GM12878 (cell line): ENCODE results near the gene GRHL1. TPM values are rescaled to one million over a fixed set of nuclear protein-coding genes. Genes with fewer than 3 reads are reported as not detected.

Source experiments
- ATAC-seq: fragments of 200-7000 bp; cut with Tn5 transposase; 3 replicates; pipeline ENCODE4 v1.9.1; 2020; ENCODE audit warnings: mild to moderate bottlenecking, moderate library complexity
- BruUV-seq: library from RNA; stranded (reverse); fragments of 400-500 nt; replicated peaks from 2 replicates; lab custom pipeline; 2021; lab: Mats Ljungman, UMichigan
- CTCF ChIA-PET: fragments of 300-600 bp; sonication (Branson Sonifier 250); formaldehyde crosslinking; extraction: SDS; loops from one replicate; lab custom pipeline; 2021; ENCODE audit warnings: inconsistent platforms; lab: Yijun Ruan, JAX
- POLR2A ChIA-PET: fragments of 350-600 bp; formaldehyde crosslinking; extraction: SDS; loops from one replicate; lab custom pipeline; 2021; ENCODE audit warnings: inconsistent platforms; lab: Charles Lee
- RAD21 ChIA-PET: fragments of 300-600 bp; sonication (Branson Sonifier 250); formaldehyde crosslinking; loops from one replicate; lab custom pipeline; 2023; ENCODE audit warnings: antibody characterized with exemption; ENCODE audit not compliant: unreplicated experiment; lab: Charles Lee
- SMC1A ChIA-PET: fragments of 300-600 bp; sonication (Branson Sonifier 250); formaldehyde crosslinking; loops from one replicate; lab custom pipeline; 2023; ENCODE audit not compliant: unreplicated experiment, uncharacterized antibody; lab: Charles Lee
- DNase-seq: peaks from one replicate; pipeline ENCODE4 v3.0.0-alpha.2; 2011; ENCODE audit warnings: low read depth, low spot score
- FAIRE-seq: peaks from 3 replicates; lab custom pipeline; 2011; peaks lifted over from hg19 to GRCh38; lab: Jason Lieb, UNC
- H2AFZ ChIP-seq: 2 replicates; pipeline ENCODE4 v1.6.0; 2011; ENCODE audit warnings: low read depth, low read length, control low read depth; ENCODE audit not compliant: control insufficient read depth
- H3K27ac ChIP-seq: 2 replicates; pipeline ENCODE4 v1.5.1; 2011; ENCODE audit warnings: control low read depth; ENCODE audit not compliant: control insufficient read depth, insufficient read depth
- H3K27me3 ChIP-seq, 2 experiments: replicated peaks in 1 of 2; 2 replicates each; pipeline versions ENCODE4 v1.6.0 to v1.6.1; 2011; ENCODE audit warnings: low read length in 1 of 2; ENCODE audit not compliant: control insufficient read depth in 2 of 2, insufficient read depth in 2 of 2
- H3K36me3 ChIP-seq, 2 experiments: 2 replicates each; pipeline ENCODE4 v1.5.1; 2011; ENCODE audit warnings: low read length in 1 of 2; ENCODE audit not compliant: control insufficient read depth in 2 of 2, insufficient read depth in 2 of 2
- H3K4me1 ChIP-seq: 2 replicates; pipeline ENCODE4 v1.6.1; 2011; ENCODE audit warnings: mild to moderate bottlenecking, low read length, moderate library complexity, mixed read lengths; ENCODE audit not compliant: control insufficient read depth, insufficient read depth
- H3K4me2 ChIP-seq: 2 replicates; pipeline ENCODE4 v1.6.0; 2011; ENCODE audit warnings: control low read depth; ENCODE audit not compliant: control insufficient read depth, insufficient read depth
- H3K4me3 ChIP-seq: fragments of 200-600 bp; sonication (generic); 2 replicates; pipeline ENCODE4 v1.5.1; 2016
- H3K79me2 ChIP-seq: 2 replicates; pipeline ENCODE4 v1.6.0; 2011; ENCODE audit warnings: low read length; ENCODE audit not compliant: control insufficient read depth, insufficient read depth
- H3K9ac ChIP-seq: 2 replicates; pipeline ENCODE4 v1.8.0; 2011; ENCODE audit warnings: low read length, control low read depth, mixed read lengths; ENCODE audit not compliant: control insufficient read depth, insufficient read depth
- H3K9me3 ChIP-seq: replicated peaks from 3 replicates; pipeline ENCODE4 v1.5.1; 2011; ENCODE audit warnings: mild to moderate bottlenecking, low read length; ENCODE audit not compliant: control insufficient read depth, insufficient read depth
- H4K20me1 ChIP-seq: 2 replicates; pipeline ENCODE4 v1.6.0; 2011; ENCODE audit not compliant: control insufficient read depth, insufficient read depth
- GABPA ChIP-seq: IDR thresholded peaks from 2 replicates; pipeline ENCODE4 v1.6.1; 2014; ENCODE audit warnings: antibody characterized with exemption, low read depth, mild to moderate bottlenecking, inconsistent platforms
- HDGF ChIP-seq: fragments of 450-650 bp; IDR thresholded peaks from 2 replicates; pipeline ENCODE4 v1.6.1; 2016; ENCODE audit warnings: antibody characterized with exemption
- IKZF1 ChIP-seq: fragments of 450-650 bp; conservative IDR thresholded peaks from 2 replicates; pipeline ENCODE4 v1.6.1; 2017; ENCODE audit warnings: antibody characterized with exemption, mild to moderate bottlenecking
- NR2C1 ChIP-seq: fragments of 450-650 bp; IDR thresholded peaks from 2 replicates; pipeline ENCODE4 v1.6.1; 2017; ENCODE audit warnings: antibody characterized with exemption, mild to moderate bottlenecking, moderate library complexity
- PML ChIP-seq: IDR thresholded peaks from 2 replicates; pipeline ENCODE4 v1.6.1; 2012; ENCODE audit warnings: low read length, inconsistent platforms
- REST ChIP-seq: IDR thresholded peaks from 2 replicates; pipeline ENCODE4 v1.6.1; 2012; ENCODE audit warnings: mild to moderate bottlenecking, low read depth, low read length
- SIX5 ChIP-seq: IDR thresholded peaks from 2 replicates; pipeline ENCODE4 v1.6.1; 2011; ENCODE audit warnings: mild to moderate bottlenecking, low read depth, low read length, moderate library complexity; ENCODE audit not compliant: severe bottlenecking
- TARDBP ChIP-seq: IDR thresholded peaks from 2 replicates; pipeline ENCODE4 v1.6.1; 2016; ENCODE audit warnings: borderline replicate concordance
- TBL1XR1 ChIP-seq: IDR thresholded peaks from 2 replicates; pipeline ENCODE4 v1.6.1; 2012; ENCODE audit warnings: low read depth, low read length, improper control_type of control experiment
- WGBS: methylation state at CpG from one replicate; pipeline ENCODE4 v1.1.6; 2016; ENCODE audit warnings: low lambda C conversion rate; ENCODE audit not compliant: insufficient replicate concordance, insufficient coverage; ENCODE audit errors: missing lambda C conversion rate; 5-methylcytosine and 5-hydroxymethylcytosine counted together
- in situ Hi-C: fragments of 300-500 bp; cut with MboI; formaldehyde crosslinking; loops from 9 replicates; pipeline ENCODE4 v1.14.3; 2018; ENCODE audit warnings: mixed read lengths
- intact Hi-C: fragments of 100-400 bp; cut with micrococcal nuclease; formaldehyde crosslinking; loops from one replicate; pipeline ENCODE4 v1.14.2; 2022; ENCODE audit not compliant: unreplicated experiment
- polyA plus RNA-seq, 11 experiments: library from polyadenylated mRNA; depleted of rRNA in 4 of 11; unstranded in 6 of 11; stranded (reverse) in 5 of 11; fragments of >200 nt; fragmentation: Nextera tagmentation in 4 of 11; fragmentation: Illumina TruSeq in 1 of 11; extraction: Ambion mirVana in 4 of 11; extraction: Trizol in 1 of 11; gene quantifications; 1 replicate in 1 of 11; 2 replicates in 10 of 11; pipeline versions ENCODE4 v1.2.1 to v1.2.3, GENCODE V29; 2011 to 2016; ENCODE audit warnings: inconsistent platforms in 2 of 11, missing spikeins in 2 of 11, low read depth in 1 of 11
- total RNA-seq, 4 experiments: library from RNA; depleted of rRNA in 3 of 4; stranded (reverse); fragments of >200 nt in 3 of 4; fragmentation: Illumina TruSeq in 1 of 4; extraction: Trizol in 1 of 4; gene quantifications; 2 replicates each; pipeline versions ENCODE4 v1.2.1 to v1.2.3, GENCODE V29; 2013 to 2021
- TF ChIP-seq, protein P1 (sequence below), 3 experiments: IDR thresholded peaks in 2 of 3; conservative IDR thresholded peaks in 1 of 3; 2 replicates each; pipeline ENCODE4 v1.5.1; 2011; ENCODE audit warnings: low read depth in 3 of 3, low read length in 3 of 3, mild to moderate bottlenecking in 3 of 3, control low read depth in 2 of 3, moderate library complexity in 2 of 3, inconsistent platforms in 1 of 3, mixed read lengths in 1 of 3; ENCODE audit not compliant: control insufficient read depth in 2 of 3, insufficient read depth in 1 of 3; ENCODE audit errors: extremely low read depth in 1 of 3
- TF ChIP-seq, protein P2 (sequence below): fragments of 450-650 bp; IDR thresholded peaks from 2 replicates; pipeline ENCODE4 v1.6.1; 2018; ENCODE audit warnings: mild to moderate bottlenecking, low read depth, moderate library complexity; ENCODE audit not compliant: partially characterized antibody

The GRHL1 gene
- total and polyA plus RNA-seq, 10 of the 15 experiments (the other 5 are each of a cell fraction or from before 2014, with no cell fraction given) = 0.09 to 0.81 (median 0.28) TPM; not detected in 1

- TF ChIP-seq TBL1XR1 = no peak
Measured at GRCh38 chr2:9990736-9991135, 39.2 kb downstream of the GRHL1 start (continued).

DNA sequence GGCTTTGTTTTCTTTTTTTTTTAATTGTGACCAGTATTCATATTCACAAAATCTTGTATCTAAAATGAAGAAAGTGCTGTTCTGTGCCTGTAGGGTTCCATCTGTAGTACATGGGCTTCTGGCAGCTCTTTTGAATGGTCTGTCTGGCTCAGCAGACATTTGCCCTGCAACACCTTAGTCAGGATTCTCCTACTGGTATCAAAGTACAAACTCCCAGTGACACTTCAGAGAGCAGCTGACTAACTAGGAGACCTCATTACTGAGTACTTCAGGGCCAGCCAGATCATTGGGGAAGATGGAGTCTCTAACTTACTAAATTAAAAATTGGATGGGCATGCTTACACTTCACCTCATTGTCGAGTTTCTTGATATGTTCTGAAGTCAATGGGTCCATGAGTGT is 39.7 kb downstream of the GRHL1 start:
- in situ Hi-C loops (no loop called here), intact Hi-C loops (no loop called here)
- no peak for FAIRE-seq

More for the DNA sequence above, 39.7 kb downstream of the GRHL1 start:
- 29% methylated on average over 1 of the region's 1 CpG for WGBS
- DNase-seq (no peak), ATAC-seq (no peak)
- TF ChIP-seq, protein P1, sequence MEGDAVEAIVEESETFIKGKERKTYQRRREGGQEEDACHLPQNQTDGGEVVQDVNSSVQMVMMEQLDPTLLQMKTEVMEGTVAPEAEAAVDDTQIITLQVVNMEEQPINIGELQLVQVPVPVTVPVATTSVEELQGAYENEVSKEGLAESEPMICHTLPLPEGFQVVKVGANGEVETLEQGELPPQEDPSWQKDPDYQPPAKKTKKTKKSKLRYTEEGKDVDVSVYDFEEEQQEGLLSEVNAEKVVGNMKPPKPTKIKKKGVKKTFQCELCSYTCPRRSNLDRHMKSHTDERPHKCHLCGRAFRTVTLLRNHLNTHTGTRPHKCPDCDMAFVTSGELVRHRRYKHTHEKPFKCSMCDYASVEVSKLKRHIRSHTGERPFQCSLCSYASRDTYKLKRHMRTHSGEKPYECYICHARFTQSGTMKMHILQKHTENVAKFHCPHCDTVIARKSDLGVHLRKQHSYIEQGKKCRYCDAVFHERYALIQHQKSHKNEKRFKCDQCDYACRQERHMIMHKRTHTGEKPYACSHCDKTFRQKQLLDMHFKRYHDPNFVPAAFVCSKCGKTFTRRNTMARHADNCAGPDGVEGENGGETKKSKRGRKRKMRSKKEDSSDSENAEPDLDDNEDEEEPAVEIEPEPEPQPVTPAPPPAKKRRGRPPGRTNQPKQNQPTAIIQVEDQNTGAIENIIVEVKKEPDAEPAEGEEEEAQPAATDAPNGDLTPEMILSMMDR (IDR thresholded peaks at IDR 0.05 in 2 of 3, conservative IDR thresholded peaks at IDR 0.05 in 1 of 3; ENCODE audit: control insufficient read depth in 2 of 3, extremely low read depth in 1 of 3, insufficient read depth in 1 of 3, low read depth in 3 of 3, low read length in 3 of 3) = no peak
- TF ChIP-seq GABPA (no peak), TBL1XR1 (no peak), IKZF1 (no peak), TARDBP (no peak), NR2C1 (no peak), REST (no peak), SIX5 (no peak), PML (no peak), HDGF (no peak)
- TF ChIP-seq, protein P2, sequence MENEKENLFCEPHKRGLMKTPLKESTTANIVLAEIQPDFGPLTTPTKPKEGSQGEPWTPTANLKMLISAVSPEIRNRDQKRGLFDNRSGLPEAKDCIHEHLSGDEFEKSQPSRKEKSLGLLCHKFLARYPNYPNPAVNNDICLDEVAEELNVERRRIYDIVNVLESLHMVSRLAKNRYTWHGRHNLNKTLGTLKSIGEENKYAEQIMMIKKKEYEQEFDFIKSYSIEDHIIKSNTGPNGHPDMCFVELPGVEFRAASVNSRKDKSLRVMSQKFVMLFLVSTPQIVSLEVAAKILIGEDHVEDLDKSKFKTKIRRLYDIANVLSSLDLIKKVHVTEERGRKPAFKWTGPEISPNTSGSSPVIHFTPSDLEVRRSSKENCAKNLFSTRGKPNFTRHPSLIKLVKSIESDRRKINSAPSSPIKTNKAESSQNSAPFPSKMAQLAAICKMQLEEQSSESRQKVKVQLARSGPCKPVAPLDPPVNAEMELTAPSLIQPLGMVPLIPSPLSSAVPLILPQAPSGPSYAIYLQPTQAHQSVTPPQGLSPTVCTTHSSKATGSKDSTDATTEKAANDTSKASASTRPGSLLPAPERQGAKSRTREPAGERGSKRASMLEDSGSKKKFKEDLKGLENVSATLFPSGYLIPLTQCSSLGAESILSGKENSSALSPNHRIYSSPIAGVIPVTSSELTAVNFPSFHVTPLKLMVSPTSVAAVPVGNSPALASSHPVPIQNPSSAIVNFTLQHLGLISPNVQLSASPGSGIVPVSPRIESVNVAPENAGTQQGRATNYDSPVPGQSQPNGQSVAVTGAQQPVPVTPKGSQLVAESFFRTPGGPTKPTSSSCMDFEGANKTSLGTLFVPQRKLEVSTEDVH = no peak
- no TSS peak for BruUV-seq
- Histone ChIP-seq H3K9me3 (no peaks in the 10 kb centered on the region), H3K79me2 (no peaks in the 10 kb centered on the region), H3K27me3 (no peaks in the 10 kb centered on the region), H3K4me1 (no peaks in the 10 kb centered on the region), H2AFZ (no peak overlapping the region), H3K9ac (no peak overlapping the region), H3K4me2 (no peak overlapping the region), H4K20me1 (no peaks in the 10 kb centered on the region), H3K36me3 (no peaks in the 10 kb centered on the region), H3K4me3 (no peak overlapping the region), H3K27ac (no peak overlapping the region)
- ChIA-PET SMC1A (interaction anchor here (1.8 kb wide), 1 partner anchor 57 kb away, joined by 5 read pairs; no protein-coding TSS in a partner anchor), POLR2A (no interaction called here), CTCF (interaction anchor here (0.8 to 1.3 kb wide), 3 partner anchors 9 to 220 kb away, joined by 3 read pairs; no protein-coding TSS in a partner anchor), RAD21 (no interaction called here)
